Activated CD8-positive, alpha-beta T cell treated with anti-CD3 and anti-CD28 coated beads for 36 hours (primary cell): Measurements from ENCODE around the gene FASTKD3. TPM values are rescaled to one million over a fixed set of nuclear protein-coding genes. Genes with fewer than 3 reads are reported as not detected.
A peak's percentile ranks its signal among the peaks of the same experiment; 100 is the strongest.
"Not testable (repeated sequence)": the region's sequence is repeated elsewhere in the genome, so short reads cannot be mapped to it uniquely, and the experiment has no call there.

Experiments
- ATAC-seq: fragments of 200-7000 bp; cut with Tn5 transposase; one replicate; pipeline ENCODE4 v1.10.0; 2021; ENCODE audit warnings: mild to moderate bottlenecking, moderate library complexity
- CTCF ChIA-PET: fragments of 350-600 bp; sonication (Branson Sonifier 250); formaldehyde crosslinking; loops from one replicate; lab custom pipeline; 2021; ENCODE audit warnings: antibody characterized with exemption; lab: Charles Lee
- POLR2A ChIA-PET: fragments of 350-600 bp; sonication (Branson Sonifier 250); formaldehyde crosslinking; loops from one replicate; lab custom pipeline; 2021; ENCODE audit warnings: antibody characterized with exemption; lab: Charles Lee
- DNase-seq: peaks from one replicate; pipeline ENCODE4 v3.0.0-alpha.2; 2020
- H3K27ac Mint-ChIP-seq: one replicate; pipeline ENCODE4 v1.8.0; 2021; ENCODE audit warnings: mild to moderate bottlenecking, mixed read lengths
- H3K27me3 Mint-ChIP-seq: one replicate; pipeline ENCODE4 v1.8.0; 2021; ENCODE audit warnings: mixed read lengths
- H3K36me3 Mint-ChIP-seq: one replicate; pipeline ENCODE4 v1.8.0; 2021; ENCODE audit warnings: low read depth, mixed read lengths
- H3K4me1 Mint-ChIP-seq: one replicate; pipeline ENCODE4 v1.8.0; 2021; ENCODE audit warnings: low read depth, mixed read lengths
- H3K4me3 Mint-ChIP-seq: one replicate; pipeline ENCODE4 v1.8.0; 2021; ENCODE audit warnings: mild to moderate bottlenecking, moderate library complexity, mixed read lengths
- H3K9me3 Mint-ChIP-seq: one replicate; pipeline ENCODE4 v1.8.0; 2021; ENCODE audit warnings: mixed read lengths
- CTCF ChIP-seq: fragments of 200-600 bp; IDR thresholded peaks from one replicate; pipeline ENCODE4 v1.8.0; 2022; ENCODE audit warnings: antibody characterized with exemption, mild to moderate bottlenecking
- intact Hi-C: fragments of 100-400 bp; cut with micrococcal nuclease; formaldehyde crosslinking; loops from one replicate; pipeline ENCODE4 v1.10.0; 2022
- total RNA-seq, 2 experiments: library from RNA; stranded (reverse); gene quantifications; one replicate each; pipeline ENCODE4 v1.2.3, GENCODE V29; 2021

The FASTKD3 gene
- total RNA-seq: 10 to 100 TPM; 10.6 to 10.7 TPM

GRCh38 chr5:7868773-7869473 lies at the start of gene FASTKD3, which contains the start of gene MTRR:
Gene FASTKD3, minus strand, starts transcription at chr5:7869031. Its CDS starts 948 bp downstream, at chr5:7868083.
Gene MTRR, plus strand, starts transcription at chr5:7869148. Its CDS starts 1,647 bp downstream, at chr5:7870795.
- Mint-ChIP-seq H3K36me3 (peaks cover 58% of the 10 kb centered on the region), H3K4me1 (peaks cover 71% of the 10 kb centered on the region), H3K4me3 (peak within 1 kb of the TSS; percentile 95), H3K27ac (peak within 1 kb of the TSS; percentile 91), H3K27me3 (no peaks in the 10 kb centered on the region), H3K9me3 (no peaks in the 10 kb centered on the region)
- intact Hi-C loops: no loop called here
- ChIA-PET CTCF (interaction anchor here (0.9 to 5.1 kb wide), 5 partner anchors 9 to 18 kb away, joined by 4 to 26 read pairs (median 8); no protein-coding TSS in a partner anchor), POLR2A (interaction anchor here (0.6 to 2.4 kb wide), 10 partner anchors 9 to 74 kb away, joined by 3 to 10 read pairs (median 4); no protein-coding TSS in a partner anchor)
- peak; percentile 95 for DNase-seq
- peak; percentile 99 for ATAC-seq
- no peak for TF ChIP-seq CTCF

GRCh38 chr5:7917130-7918123 lies 48.6 kb upstream of the FASTKD3 start:
- ATAC-seq (no peak), DNase-seq (no peak)
- Mint-ChIP-seq H3K4me1 (no peaks in the 10 kb centered on the region), H3K27ac (no peak overlapping the region), H3K9me3 (peaks cover 10% of the 10 kb centered on the region), H3K4me3 (no peak overlapping the region), H3K27me3 (peaks cover 5% of the 10 kb centered on the region), H3K36me3 (peaks cover 7% of the 10 kb centered on the region)
- TF ChIP-seq CTCF: no peak
- intact Hi-C loops: no loop called here
- CTCF ChIA-PET: interaction anchor here (0.9 to 1.3 kb wide), 2 partner anchors 16 to 30 kb away, joined by 3 read pairs; no protein-coding TSS in a partner anchor
- POLR2A ChIA-PET: no interaction called here

GRCh38 chr5:7916171-7916804 lies 47.5 kb upstream of the FASTKD3 start:
- peaks cover 3% of the 10 kb centered on the region for H3K27me3 Mint-ChIP-seq
- POLR2A ChIA-PET: no interaction called here
- H3K36me3 Mint-ChIP-seq: peaks cover 16% of the 10 kb centered on the region
- no peak overlapping the region for H3K4me3 Mint-ChIP-seq
- DNase-seq (no peak), ATAC-seq (no peak)
- no peaks in the 10 kb centered on the region for H3K4me1 Mint-ChIP-seq
- H3K27ac Mint-ChIP-seq: no peak overlapping the region
- CTCF ChIA-PET: interaction anchor here (1.1 to 1.3 kb wide), 2 partner anchors 11 to 15 kb away, joined by 3 to 4 read pairs; no protein-coding TSS in a partner anchor
- peaks cover 15% of the 10 kb centered on the region for H3K9me3 Mint-ChIP-seq
- intact Hi-C loops: no loop called here
- TF ChIP-seq CTCF: no peak

GRCh38 chr5:7911429-7911771 lies 42.6 kb upstream of the FASTKD3 start:
- H3K4me1 Mint-ChIP-seq, H3K27me3 Mint-ChIP-seq, H3K27ac Mint-ChIP-seq, ATAC-seq, DNase-seq, intact Hi-C loops, H3K4me3 Mint-ChIP-seq, CTCF ChIA-PET: not testable (repeated sequence)
- H3K9me3 Mint-ChIP-seq: peaks cover 37% of the 10 kb centered on the region
- POLR2A ChIA-PET: interaction anchor here (0.6 kb wide), 1 partner anchor 1411 kb away, joined by 5 read pairs; no protein-coding TSS in a partner anchor
- peaks cover 54% of the 10 kb centered on the region for H3K36me3 Mint-ChIP-seq
